ENCODE results near the gene ZNF217. TPM values are rescaled to one million over a fixed set of nuclear protein-coding genes. Genes with fewer than 3 reads are reported as not detected.
"Not testable (repeated sequence)": the region's sequence is repeated elsewhere in the genome, so short reads cannot be mapped to it uniquely, and the experiment has no call there.

The ZNF217 gene
- total RNA-seq, 1 donor from 2014 or later: 33.8 TPM

DNA sequence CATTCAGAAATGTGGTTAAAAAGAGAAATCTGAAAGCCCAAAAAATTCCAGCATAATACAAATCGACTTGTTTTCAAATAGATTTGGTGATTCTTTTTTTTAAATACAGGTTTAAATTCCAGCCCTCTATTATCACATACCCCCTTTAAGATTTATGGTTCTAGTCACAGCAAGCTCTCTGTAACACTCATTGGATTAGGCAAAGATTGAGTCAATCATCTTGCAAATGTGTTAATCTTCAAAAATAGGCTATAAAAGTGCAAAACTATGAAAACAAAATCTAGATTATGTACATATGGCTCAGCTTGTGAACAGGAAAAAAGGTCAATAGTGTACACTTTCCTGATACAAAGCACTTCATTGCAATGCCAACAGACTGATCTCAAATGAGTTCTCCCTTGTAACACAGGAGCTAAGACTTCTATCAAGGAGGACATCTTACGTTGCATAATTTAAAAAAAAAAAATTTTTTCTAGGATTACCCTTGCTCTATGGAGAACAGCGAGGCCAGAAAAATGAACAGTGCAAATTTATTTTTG lies 26.2 kb downstream of the ZNF217 start:
- DNase-seq: no peak

GRCh38 chr20:53566623-53567022 lies 27.0 kb downstream of the ZNF217 start:
- not testable (repeated sequence) for DNase-seq

- DNase-seq: no peak
Measured at GRCh38 chr20:53565254-53565653, 28.4 kb downstream of the ZNF217 start.

GRCh38 chr20:53562104-53562764 lies 31.4 kb downstream of the ZNF217 start:
- DNase-seq: not testable (repeated sequence)

DNA sequence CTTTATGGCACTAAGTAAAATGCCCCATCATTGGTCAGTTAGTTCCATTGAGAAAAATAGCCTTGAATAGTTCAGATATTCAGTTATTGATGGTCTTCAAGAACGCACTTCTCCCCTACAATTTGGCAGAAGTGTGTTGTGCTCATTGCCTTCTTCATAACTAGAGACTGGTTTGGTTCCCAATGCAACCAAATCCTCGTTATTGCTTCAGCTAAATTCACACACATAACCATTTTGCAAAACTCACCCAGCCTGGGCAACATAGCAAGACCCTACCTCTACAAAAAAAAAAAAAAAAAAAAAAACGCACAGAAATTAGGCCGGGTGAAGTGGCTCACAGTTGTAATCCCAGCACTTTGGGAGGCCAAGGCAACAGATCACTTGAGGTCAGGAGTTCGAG lies 32.1 kb downstream of the ZNF217 start:
- no peak for DNase-seq

- DNase-seq: no peak
Measured at GRCh38 chr20:53559816-53560215, 33.8 kb downstream of the ZNF217 start.

DNA sequence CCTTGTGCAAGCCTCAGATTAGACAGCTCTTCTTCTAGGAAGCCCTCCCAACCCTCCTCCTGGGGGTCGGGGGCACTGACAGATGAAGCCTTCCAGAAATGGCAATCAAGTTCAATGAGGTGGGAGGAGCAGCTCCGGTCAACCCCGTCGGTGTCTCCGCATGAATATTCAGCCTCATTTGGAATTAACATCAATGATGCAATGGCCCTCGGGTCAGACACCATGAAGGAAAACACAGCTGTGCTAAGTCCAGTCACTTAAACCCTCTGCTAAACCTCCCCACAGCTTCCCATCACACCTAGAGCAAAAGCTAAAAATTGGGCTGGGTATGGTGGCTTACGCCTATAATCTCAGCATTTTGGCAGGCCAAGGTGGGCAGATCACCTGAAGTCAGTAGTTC lies 36.5 kb downstream of the ZNF217 start:
- no peak for DNase-seq

- no peak for DNase-seq
Measured at GRCh38 chr20:53556267-53556897, 37.3 kb downstream of the ZNF217 start.

GRCh38 chr20:53555816-53556215 lies 37.8 kb downstream of the ZNF217 start:
- no peak for DNase-seq

- DNase-seq: no peak
Measured at GRCh38 chr20:53555081-53555480, 38.6 kb downstream of the ZNF217 start.

- not testable (repeated sequence) for DNase-seq
Measured at GRCh38 chr20:53552572-53552893, 41.1 kb downstream of the ZNF217 start.

DNA sequence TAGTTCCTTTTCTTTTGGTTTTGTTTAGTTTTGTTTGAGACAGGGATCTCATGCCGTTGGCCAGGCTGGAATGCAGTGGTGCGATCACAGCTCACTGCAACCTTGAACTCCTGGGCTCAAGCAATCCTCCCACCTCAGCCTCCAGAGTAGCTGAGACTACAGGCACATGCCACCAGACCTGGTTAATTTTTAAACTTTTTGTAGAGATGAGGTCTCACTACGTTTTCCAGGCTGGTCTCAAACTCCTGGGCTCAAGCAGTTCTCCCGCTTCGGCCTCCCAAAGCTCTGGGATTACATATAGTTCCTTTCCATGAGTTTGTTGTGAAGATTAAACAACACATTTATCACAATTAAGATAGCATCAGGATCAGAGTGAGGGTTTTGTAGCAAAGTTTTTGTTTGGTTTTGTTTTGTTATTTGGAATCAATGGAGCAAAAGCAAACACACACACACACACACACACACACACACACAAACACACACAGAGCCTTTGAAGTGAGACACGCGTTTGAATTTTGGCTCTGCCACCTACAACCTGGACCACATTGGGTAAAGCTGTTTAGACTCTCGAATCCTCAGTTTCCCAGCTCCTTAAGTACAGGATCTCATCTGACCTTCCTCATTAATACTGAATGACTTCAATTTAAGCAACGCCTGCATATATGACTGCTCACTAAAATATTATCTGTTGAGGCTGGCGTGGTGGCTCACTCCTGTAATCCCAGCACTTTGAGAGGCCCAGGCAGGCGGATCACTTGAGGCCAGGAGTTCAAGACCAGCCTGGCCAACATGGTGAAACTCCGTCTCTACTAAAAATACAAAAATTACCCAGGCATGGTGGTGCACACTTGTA lies 41.7 kb downstream of the ZNF217 start:
- DNase-seq: not testable (repeated sequence)

GRCh38 chr20:53550280-53551187 lies 43.1 kb downstream of the ZNF217 start:
- no peak for DNase-seq

GRCh38 chr20:53547664-53548239 lies 45.9 kb downstream of the ZNF217 start:
- DNase-seq: peak; percentile 87

DNA sequence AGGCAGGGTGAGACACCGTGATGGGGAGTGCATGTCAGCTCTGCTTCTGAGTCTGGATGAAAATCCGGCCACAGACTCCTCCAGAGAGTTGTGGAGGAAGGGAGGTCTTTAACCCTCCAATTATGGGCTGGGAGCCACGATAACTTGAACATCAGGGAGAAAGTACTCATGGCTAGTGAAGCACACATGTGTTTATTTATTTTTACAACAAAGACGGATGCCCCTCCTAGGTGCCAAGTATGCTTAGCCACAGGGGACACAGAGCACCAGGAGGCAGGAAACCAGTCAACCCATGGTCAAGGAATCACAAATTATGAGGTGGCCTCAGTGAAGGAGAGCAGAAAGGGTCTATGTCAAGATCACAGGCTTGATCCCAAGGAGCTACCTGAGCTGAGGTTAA lies 54.1 kb downstream of the ZNF217 start:
- DNase-seq: no peak

- DNase-seq: not testable (repeated sequence)
Measured at GRCh38 chr20:53536382-53536781, 57.3 kb downstream of the ZNF217 start.

- no peak for DNase-seq
Measured at GRCh38 chr20:53535878-53536277, 57.8 kb downstream of the ZNF217 start.

DNA sequence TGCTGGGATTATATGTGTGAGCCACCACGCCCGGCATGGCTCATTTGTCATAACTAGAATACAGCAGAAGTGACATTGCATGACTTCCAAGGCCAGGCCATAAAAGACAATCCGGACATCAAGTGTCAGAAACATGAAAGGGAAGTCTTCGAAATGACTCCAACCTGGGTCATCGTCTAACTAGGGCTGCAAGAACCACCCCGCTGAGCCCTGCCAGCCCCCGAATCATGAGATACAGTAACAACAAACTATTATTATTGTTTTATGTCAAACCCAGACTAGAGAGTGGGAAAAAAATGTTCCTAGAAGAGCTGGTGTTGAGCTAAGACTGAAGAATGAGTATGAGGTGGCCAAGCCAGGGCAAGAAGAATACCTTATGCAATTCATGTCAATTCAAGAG lies 59.6 kb downstream of the ZNF217 start:
- DNase-seq: no peak

GRCh38 chr20:53533500-53533899 lies 60.1 kb downstream of the ZNF217 start:
- no peak for DNase-seq

DNA sequence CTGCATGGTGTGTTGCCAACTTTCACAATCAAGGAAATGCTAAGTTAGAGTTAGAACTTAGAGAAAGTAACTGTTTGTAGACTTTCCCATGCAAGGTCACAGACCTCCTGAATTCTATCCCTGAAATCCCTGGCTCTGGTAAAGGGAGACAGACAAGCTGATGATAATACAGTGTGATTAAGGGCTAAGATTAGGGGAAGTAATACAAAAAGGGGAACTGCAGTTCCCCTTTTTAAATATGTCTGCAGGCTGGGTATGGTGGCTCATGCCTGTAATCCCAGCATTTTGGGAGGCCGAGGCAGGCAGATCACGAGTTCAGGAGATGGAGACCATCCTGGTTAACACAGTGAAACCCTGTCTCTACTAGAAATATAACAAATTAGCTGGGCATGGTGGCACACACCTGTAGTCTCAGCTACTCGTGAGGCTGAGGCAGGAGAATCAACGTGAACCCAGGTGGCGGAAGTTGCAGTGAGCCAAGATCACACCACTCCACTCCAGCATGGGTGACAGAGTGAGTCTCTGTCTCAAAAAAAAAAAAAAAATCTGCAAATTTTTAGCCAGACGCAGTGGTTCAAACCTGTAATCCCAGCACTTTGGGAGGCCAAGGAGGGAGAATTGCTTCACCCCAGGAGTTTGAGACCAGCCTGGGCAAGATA lies 60.9 kb downstream of the ZNF217 start:
- not testable (repeated sequence) for DNase-seq

DNA sequence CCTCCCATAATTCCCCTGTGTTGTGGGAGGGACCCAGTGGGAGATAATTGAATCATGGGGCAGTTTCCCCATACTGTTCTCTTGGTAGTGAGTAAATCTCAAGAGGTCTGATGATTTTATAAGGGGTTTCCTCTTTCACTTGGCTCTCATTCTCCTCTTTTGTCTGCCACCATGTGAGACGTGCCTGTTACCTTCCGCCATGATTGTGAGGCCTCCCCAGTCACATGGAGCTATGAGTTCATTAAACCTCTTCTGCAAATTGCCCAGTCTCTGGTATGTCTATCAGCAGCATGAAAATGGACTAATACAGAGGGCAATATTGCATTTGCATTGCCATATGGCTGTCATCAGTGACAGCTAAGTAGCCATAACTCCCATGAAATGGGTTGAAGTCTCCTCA lies 63.2 kb downstream of the ZNF217 start:
- DNase-seq: no peak

Data from skin of body (tissue), 2 donors.